Posterior vena cava (tissue), 2 donors: Measurements from ENCODE around the gene RUFY3. TPM values are rescaled to one million over a fixed set of nuclear protein-coding genes. Genes with fewer than 3 reads are reported as not detected.

Experiments used
- total RNA-seq, 2 donors: library from RNA; stranded (reverse); fragmentation: NEBNext Ultra II Directional; extraction: Animal tissue kit (Norgen Biotek cat#: 25700); gene quantifications; one replicate each; pipeline ENCODE4 v1.2.1, GENCODE V29; 2021
- donor health status: DM: yes; HTN: yes; CAD: no.
- donor health status: DM: yes; HTN: yes; CAD: no.

Gene RUFY3
- total RNA-seq, 2 donors from 2014 or later: 58.5 to 62.3 TPM

Other genes starting within 250 kb of the RUFY3 start
- gene MUC7, start 249.8 kb upstream of the RUFY3 start, total RNA-seq: not detected
- gene AMTN, start 203.4 kb upstream of the RUFY3 start, total RNA-seq: not detected
- not detected for gene AMBN, start 129.7 kb upstream of the RUFY3 start, total RNA-seq
- under 1 TPM; 0.14 to 0.62 TPM for gene ENAM, start 93.2 kb upstream of the RUFY3 start, total RNA-seq
- 10 to 100 TPM in 1 of 2 donors, 1 to 10 TPM in 1; 8.8 to 12.8 TPM for gene JCHAIN, start 55.5 kb upstream of the RUFY3 start, total RNA-seq
- gene UTP3, start 33.4 kb upstream of the RUFY3 start, total RNA-seq: 10 to 100 TPM; 22.0 to 23.2 TPM
- gene GRSF1, start 117.9 kb downstream of the RUFY3 start, total RNA-seq: 10 to 100 TPM; 43.5 to 44.0 TPM
- gene MOB1B, start 180.4 kb downstream of the RUFY3 start, total RNA-seq: 10 to 100 TPM; 21.8 to 29.1 TPM